DOHH2 (cell line): Measurements from ENCODE around the gene CA4.

ENCODE experiments used
- H3F3A ChIP-seq: fragments of 200-600 bp; sonication (generic), shearing (Covaris generic); 2 replicates; pipeline ENCODE4 v1.6.0; 2016; ENCODE audit warnings: antibody characterized with exemption, mild to moderate bottlenecking; ENCODE audit not compliant: control insufficient read depth, insufficient read depth
- H3K27ac ChIP-seq: fragments of 200-600 bp; sonication (generic); 2 replicates; pipeline ENCODE4 v1.5.1; 2014; ENCODE audit warnings: low read depth, mild to moderate bottlenecking, low read length, moderate library complexity
- H3K27me3 ChIP-seq: fragments of 200-600 bp; sonication (generic); 2 replicates; pipeline ENCODE4 v1.6.1; 2014; ENCODE audit warnings: mild to moderate bottlenecking, low read length, mixed read lengths; ENCODE audit not compliant: control insufficient read depth
- H3K36me3 ChIP-seq: fragments of 200-600 bp; sonication (generic); 2 replicates; pipeline ENCODE4 v1.6.1; 2014; ENCODE audit warnings: mild to moderate bottlenecking, low read length, moderate library complexity, mixed read lengths; ENCODE audit not compliant: control insufficient read depth
- H3K4me1 ChIP-seq: fragments of 200-600 bp; sonication (generic); 2 replicates; pipeline ENCODE4 v1.6.1; 2014; ENCODE audit warnings: mild to moderate bottlenecking, low read length, mixed read lengths; ENCODE audit not compliant: control insufficient read depth
- H3K4me2 ChIP-seq: fragments of 200-600 bp; sonication (generic); 2 replicates; pipeline ENCODE4 v1.6.0; 2014; ENCODE audit warnings: mild to moderate bottlenecking, low read length, moderate library complexity
- H3K4me3 ChIP-seq: fragments of 200-600 bp; sonication (generic); 2 replicates; pipeline ENCODE4 v1.5.1; 2014; ENCODE audit warnings: mild to moderate bottlenecking, low read length, mixed read lengths
- H3K79me2 ChIP-seq: fragments of 200-600 bp; sonication (generic); 2 replicates; pipeline ENCODE4 v1.6.1; 2014; ENCODE audit warnings: mild to moderate bottlenecking, low read length, mixed read lengths; ENCODE audit not compliant: control insufficient read depth
- H3K9me2 ChIP-seq: fragments of 200-600 bp; sonication (generic); replicated peaks from 2 replicates; pipeline ENCODE4 v1.6.1; 2014; ENCODE audit warnings: mild to moderate bottlenecking, low read length, mixed read lengths; ENCODE audit not compliant: control insufficient read depth
- H3K9me3 ChIP-seq: fragments of 200-600 bp; sonication (generic); 2 replicates; pipeline ENCODE4 v1.6.1; 2014; ENCODE audit warnings: antibody characterized with exemption, low read length, mixed read lengths; ENCODE audit not compliant: control insufficient read depth, insufficient read depth
- H4K20me1 ChIP-seq: fragments of 200-600 bp; sonication (generic); 2 replicates; pipeline ENCODE4 v1.6.0; 2014; ENCODE audit warnings: low read depth, mild to moderate bottlenecking, antibody characterized with exemption, low read length, moderate library complexity; ENCODE audit not compliant: control insufficient read depth, insufficient read depth
- EZH2phosphoT487 ChIP-seq: fragments of 200-600 bp; sonication (generic); IDR thresholded peaks from 2 replicates; pipeline ENCODE4 v1.6.1; 2017; ENCODE audit warnings: borderline replicate concordance, mild to moderate bottlenecking, antibody characterized with exemption, low read length, moderate library complexity, mixed read lengths
- TF ChIP-seq, protein P1 (sequence below): fragments of 200-600 bp; sonication (generic); IDR thresholded peaks from one replicate; pipeline ENCODE4 v1.5.1; 2014; ENCODE audit warnings: antibody characterized with exemption, mild to moderate bottlenecking, low read depth, low read length; ENCODE audit not compliant: poor library complexity, severe bottlenecking

Gene CA4

DNA sequence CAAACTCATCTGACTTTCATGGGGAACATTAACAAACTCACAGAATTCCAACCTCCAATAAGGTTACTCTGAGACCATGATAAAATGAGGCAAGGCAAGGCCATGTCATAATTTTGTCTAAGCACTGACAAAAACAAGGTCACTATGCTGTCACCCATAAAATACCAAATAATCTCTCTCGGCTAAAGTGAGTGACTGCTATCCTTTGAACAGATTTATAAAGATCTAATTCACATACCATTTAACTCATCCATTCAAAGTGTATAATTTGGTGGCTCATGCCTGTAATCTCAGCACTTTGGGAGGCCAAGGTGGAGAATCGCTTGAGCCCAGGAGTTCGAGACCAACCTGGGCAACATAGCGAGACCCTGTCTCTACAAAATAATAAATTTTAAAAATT lies 20.6 kb upstream of the CA4 start:
- no peak overlapping the region for H3K4me3 ChIP-seq
- no peaks in the 10 kb centered on the region for H3K4me1 ChIP-seq
- TF ChIP-seq, protein P1, sequence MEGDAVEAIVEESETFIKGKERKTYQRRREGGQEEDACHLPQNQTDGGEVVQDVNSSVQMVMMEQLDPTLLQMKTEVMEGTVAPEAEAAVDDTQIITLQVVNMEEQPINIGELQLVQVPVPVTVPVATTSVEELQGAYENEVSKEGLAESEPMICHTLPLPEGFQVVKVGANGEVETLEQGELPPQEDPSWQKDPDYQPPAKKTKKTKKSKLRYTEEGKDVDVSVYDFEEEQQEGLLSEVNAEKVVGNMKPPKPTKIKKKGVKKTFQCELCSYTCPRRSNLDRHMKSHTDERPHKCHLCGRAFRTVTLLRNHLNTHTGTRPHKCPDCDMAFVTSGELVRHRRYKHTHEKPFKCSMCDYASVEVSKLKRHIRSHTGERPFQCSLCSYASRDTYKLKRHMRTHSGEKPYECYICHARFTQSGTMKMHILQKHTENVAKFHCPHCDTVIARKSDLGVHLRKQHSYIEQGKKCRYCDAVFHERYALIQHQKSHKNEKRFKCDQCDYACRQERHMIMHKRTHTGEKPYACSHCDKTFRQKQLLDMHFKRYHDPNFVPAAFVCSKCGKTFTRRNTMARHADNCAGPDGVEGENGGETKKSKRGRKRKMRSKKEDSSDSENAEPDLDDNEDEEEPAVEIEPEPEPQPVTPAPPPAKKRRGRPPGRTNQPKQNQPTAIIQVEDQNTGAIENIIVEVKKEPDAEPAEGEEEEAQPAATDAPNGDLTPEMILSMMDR, result no peak
- TF ChIP-seq EZH2phosphoT487, result no peak
- H3K27me3 ChIP-seq, result peaks cover 6% of the 10 kb centered on the region
- no peaks in the 10 kb centered on the region for H3K36me3 ChIP-seq
- H3F3A ChIP-seq, result no peaks in the 10 kb centered on the region
- no peaks in the 10 kb centered on the region for H4K20me1 ChIP-seq
- no peaks in the 10 kb centered on the region for H3K9me2 ChIP-seq
- H3K79me2 ChIP-seq, result no peaks in the 10 kb centered on the region
- H3K9me3 ChIP-seq, result no peaks in the 10 kb centered on the region
- H3K4me2 ChIP-seq, result no peak overlapping the region
- H3K27ac ChIP-seq, result no peak overlapping the region

DNA sequence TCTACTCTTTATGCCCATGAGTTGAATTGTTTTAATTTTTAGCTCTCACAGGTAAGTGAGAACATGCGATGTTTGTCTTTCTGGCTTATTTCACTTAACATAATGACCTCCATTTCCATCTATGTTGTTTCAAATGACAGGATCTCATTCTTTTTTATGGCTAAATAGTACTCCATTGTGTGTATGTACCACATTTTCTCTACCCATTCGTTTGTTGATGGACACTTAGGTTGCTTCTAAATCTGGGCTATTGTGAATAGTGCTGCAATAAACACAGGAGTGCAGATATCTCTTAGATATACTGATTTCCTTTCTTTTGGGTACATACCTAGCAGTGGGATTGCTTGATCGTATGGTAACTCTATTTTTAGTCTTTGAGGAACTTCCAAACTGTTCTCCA lies 19.3 kb upstream of the CA4 start:
- no peak overlapping the region for H3K4me3 ChIP-seq
- H3K27ac ChIP-seq, result no peak overlapping the region
- H3K4me2 ChIP-seq, result no peak overlapping the region
- H3K79me2 ChIP-seq, result no peaks in the 10 kb centered on the region
- H3K9me3 ChIP-seq, result no peaks in the 10 kb centered on the region
- H3K27me3 ChIP-seq, result peaks cover 19% of the 10 kb centered on the region
- no peaks in the 10 kb centered on the region for H3K36me3 ChIP-seq
- no peaks in the 10 kb centered on the region for H4K20me1 ChIP-seq
- H3F3A ChIP-seq, result no peaks in the 10 kb centered on the region
- TF ChIP-seq EZH2phosphoT487, result no peak
- TF ChIP-seq, protein P1, result no peak
- no peaks in the 10 kb centered on the region for H3K9me2 ChIP-seq
- H3K4me1 ChIP-seq, result peaks cover 7% of the 10 kb centered on the region

DNA sequence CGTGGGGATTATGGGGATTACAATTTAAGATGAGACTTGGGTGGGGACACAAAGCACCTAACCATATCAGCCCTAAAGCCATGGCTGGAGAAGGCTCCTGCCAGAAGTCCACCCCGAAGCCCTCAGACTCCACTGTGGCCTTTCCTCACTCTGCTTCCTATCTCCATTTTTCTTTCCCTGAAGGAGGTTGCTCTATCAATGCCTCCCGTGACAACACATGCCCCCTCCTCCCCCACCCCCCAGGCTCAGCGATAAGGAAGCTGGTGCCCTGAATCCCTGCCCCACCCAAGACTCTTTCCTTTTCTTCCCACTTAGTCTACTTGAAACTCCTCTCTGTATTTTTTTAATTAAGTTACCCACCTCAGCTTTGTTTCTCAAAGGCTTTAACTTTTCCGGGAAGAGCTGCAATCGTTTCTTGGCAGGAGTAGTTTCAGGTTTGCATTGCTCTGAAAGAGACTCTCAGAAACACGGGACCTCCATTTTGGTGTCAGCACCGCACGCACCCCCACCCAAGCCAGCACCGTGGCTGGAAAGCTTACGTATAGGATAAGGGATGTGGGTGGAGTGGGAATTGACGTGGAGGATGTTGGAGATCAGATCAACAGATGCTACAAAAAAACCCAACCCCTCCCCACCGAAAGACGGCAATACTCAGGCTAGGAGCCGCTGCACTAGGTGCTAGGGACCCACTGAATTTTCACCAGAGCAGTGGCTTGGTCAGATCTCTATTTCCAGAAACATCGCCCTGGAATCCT lies 15.2 kb upstream of the CA4 start:
- H3K4me2 ChIP-seq, result peak overlapping the region; percentile 33

More for the DNA sequence above, 15.2 kb upstream of the CA4 start:
- H3K36me3 ChIP-seq, result no peaks in the 10 kb centered on the region
- no peak overlapping the region for H3K27ac ChIP-seq
- H3K27me3 ChIP-seq, result peaks cover 35% of the 10 kb centered on the region
- no peaks in the 10 kb centered on the region for H4K20me1 ChIP-seq
- H3K4me1 ChIP-seq, result peaks cover 12% of the 10 kb centered on the region
- no peaks in the 10 kb centered on the region for H3K9me3 ChIP-seq
- no peak for TF ChIP-seq EZH2phosphoT487
- TF ChIP-seq, protein P1, result no peak
- no peak overlapping the region for H3K4me3 ChIP-seq
- H3K79me2 ChIP-seq, result no peaks in the 10 kb centered on the region
- H3F3A ChIP-seq, result no peaks in the 10 kb centered on the region
- H3K9me2 ChIP-seq, result no peaks in the 10 kb centered on the region
